Stimulated activated naive CD8-positive, alpha-beta T cell treated with anti-CD3 and anti-CD28 coated beads, Interleukin-15, amount 100 ng/mL, for 72 hours (primary cell): ENCODE data around the gene ADAM22.
"Not testable (repeated sequence)": the region's sequence is repeated elsewhere in the genome, so short reads cannot be mapped to it uniquely, and the experiment has no call there.

Experiments
- ATAC-seq: fragments of 150-1000 bp; cut with Tn5 transposase; 2 replicates; pipeline ENCODE4 v1.10.0; 2021; ENCODE audit warnings: mild to moderate bottlenecking, moderate library complexity
- DNase-seq, 2 donors: peaks; one replicate each; pipeline ENCODE4 v3.0.0; 2021 to 2022
- H3K27ac Mint-ChIP-seq, 2 donors: one replicate each; pipeline ENCODE4 v1.8.0; 2022; ENCODE audit warnings: mild to moderate bottlenecking in 2 of 2, mixed read lengths in 2 of 2, moderate library complexity in 2 of 2
- H3K27me3 Mint-ChIP-seq: one replicate; pipeline ENCODE4 v1.8.0; 2022; ENCODE audit warnings: mixed read lengths
- H3K4me1 Mint-ChIP-seq: one replicate; pipeline ENCODE4 v1.8.0; 2022; ENCODE audit warnings: mild to moderate bottlenecking, mixed read lengths
- H3K4me3 Mint-ChIP-seq, 2 donors: one replicate each; pipeline ENCODE4 v1.8.0; 2022; ENCODE audit warnings: mild to moderate bottlenecking in 2 of 2, mixed read lengths in 2 of 2, moderate library complexity in 1 of 2
- H3K9me3 Mint-ChIP-seq, 2 donors: one replicate each; pipeline ENCODE4 v1.8.0; 2022; ENCODE audit warnings: mixed read lengths in 2 of 2

Gene ADAM22

DNA sequence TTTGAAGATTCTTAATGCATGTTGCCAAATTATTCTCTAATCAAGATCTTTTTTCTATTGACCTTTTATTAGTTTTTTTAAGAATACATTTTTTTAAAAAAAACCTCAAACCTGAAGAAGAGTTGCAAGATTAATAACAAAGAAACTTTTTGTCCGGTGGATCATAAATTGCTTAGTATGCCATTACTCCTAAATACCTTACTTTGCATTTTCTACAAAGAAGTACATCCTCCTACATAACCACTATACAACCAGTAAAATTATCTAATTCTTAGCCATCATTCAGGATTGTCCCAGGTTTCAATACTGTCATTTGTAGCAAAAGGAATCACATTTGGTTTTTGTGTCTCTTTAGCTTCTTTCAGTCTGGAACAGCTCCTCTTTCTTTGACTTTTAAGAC lies 207.9 kb downstream of the ADAM22 start:
- DNase-seq = no peak
- Mint-ChIP-seq H3K27ac (no peak overlapping the region), H3K4me3 (no peak overlapping the region), H3K4me1 (no peaks in the 10 kb centered on the region), H3K27me3 (no peaks in the 10 kb centered on the region), H3K9me3 (no peaks in the 10 kb centered on the region)
- ATAC-seq = no peak

DNA sequence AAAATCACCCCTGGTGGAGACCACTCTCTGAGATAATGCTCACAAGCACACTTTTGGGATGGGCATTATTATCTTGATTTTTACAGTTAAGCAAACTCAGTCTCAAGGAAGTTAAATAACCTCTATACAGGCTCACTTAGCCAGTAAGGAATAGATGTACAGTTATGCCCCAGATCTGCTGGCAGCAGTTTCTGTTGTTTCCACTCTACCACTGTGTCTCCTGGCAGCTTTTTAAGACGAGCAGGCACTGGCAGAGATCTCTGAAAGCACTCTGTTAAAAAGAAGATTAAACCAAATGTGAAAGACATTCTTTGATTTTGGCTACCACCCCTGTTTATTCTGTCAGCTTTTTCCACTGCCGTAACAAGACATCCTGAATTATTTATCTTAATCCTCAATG lies 212.6 kb downstream of the ADAM22 start:
- no peaks in the 10 kb centered on the region for H3K4me1 Mint-ChIP-seq
- no peaks in the 10 kb centered on the region for H3K27me3 Mint-ChIP-seq
- H3K27ac Mint-ChIP-seq = no peak overlapping the region
- no peak overlapping the region for H3K4me3 Mint-ChIP-seq
- DNase-seq (no peak), ATAC-seq (no peak)
- no peaks in the 10 kb centered on the region for H3K9me3 Mint-ChIP-seq

DNA sequence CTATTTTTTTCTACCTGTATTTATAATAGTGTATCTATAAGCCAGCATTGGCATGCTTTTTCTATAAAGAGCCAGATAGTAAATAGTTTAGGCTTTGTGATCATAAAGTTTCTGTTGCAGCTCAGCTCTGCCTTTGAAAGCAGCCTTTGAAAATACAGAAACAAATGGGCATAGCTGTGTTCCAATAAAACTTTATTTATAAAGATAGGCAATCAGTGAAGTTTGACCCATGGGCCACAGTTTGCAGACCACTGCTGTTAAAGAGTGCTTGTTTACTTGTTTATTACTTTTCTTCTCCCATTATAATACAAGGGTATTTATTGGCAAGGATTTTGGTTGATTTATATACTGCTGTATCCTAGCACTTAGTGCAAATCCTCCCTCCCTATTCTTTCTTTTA lies 213.3 kb downstream of the ADAM22 start:
- H3K27me3 Mint-ChIP-seq = no peaks in the 10 kb centered on the region
- no peak for DNase-seq
- no peaks in the 10 kb centered on the region for H3K4me1 Mint-ChIP-seq
- H3K4me3 Mint-ChIP-seq = no peak overlapping the region
- no peaks in the 10 kb centered on the region for H3K9me3 Mint-ChIP-seq
- ATAC-seq = no peak
- peak overlapping the region in 1 of 2 donors; percentile 7 for H3K27ac Mint-ChIP-seq

DNA sequence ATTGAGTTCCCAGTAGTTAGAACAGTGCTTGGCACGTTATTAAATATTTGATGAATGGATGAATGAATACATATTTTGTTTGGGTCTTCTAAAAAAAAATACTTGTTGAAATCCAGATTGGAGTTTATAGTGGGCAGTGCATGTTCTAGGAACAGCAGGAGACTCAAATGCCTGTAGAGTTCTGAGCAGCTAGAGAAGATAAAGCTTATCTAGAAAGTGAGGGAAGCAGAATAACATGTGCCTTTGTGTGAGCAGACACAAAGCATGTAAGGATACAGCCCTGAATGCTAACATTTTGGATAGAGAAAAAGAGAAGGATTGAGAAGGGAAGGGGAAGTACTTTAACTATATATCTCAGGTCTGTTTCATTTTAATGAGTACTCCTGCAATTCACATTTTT lies 213.9 kb downstream of the ADAM22 start:
- H3K27me3 Mint-ChIP-seq = no peaks in the 10 kb centered on the region
- H3K4me1 Mint-ChIP-seq = no peaks in the 10 kb centered on the region
- H3K9me3 Mint-ChIP-seq = no peaks in the 10 kb centered on the region
- no peak overlapping the region for H3K27ac Mint-ChIP-seq
- no peak for ATAC-seq
- no peak for DNase-seq
- H3K4me3 Mint-ChIP-seq = no peak overlapping the region

DNA sequence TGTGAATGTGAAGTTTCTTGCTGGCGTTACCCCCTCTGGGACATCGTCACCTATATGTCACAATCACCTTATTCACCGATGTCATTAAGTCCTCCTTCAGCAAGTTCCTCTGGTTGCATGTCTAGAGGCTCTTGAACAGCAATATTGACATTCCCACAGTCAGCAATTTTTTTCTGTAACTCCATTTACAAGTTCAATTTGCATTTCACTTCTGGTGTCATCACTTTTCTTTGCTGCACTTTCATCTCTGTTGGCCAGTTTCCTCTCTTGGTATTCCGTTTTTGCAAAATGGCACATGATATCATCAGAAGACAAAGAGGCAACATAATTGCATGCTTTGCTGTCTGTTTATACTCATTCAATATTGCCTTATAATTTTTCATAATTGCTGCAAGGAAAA lies 216.0 kb downstream of the ADAM22 start:
- H3K9me3 Mint-ChIP-seq = no peaks in the 10 kb centered on the region
- H3K4me3 Mint-ChIP-seq = no peak overlapping the region
- DNase-seq (no peak), ATAC-seq (no peak)
- H3K4me1 Mint-ChIP-seq = no peaks in the 10 kb centered on the region
- no peak overlapping the region for H3K27ac Mint-ChIP-seq
- no peaks in the 10 kb centered on the region for H3K27me3 Mint-ChIP-seq

DNA sequence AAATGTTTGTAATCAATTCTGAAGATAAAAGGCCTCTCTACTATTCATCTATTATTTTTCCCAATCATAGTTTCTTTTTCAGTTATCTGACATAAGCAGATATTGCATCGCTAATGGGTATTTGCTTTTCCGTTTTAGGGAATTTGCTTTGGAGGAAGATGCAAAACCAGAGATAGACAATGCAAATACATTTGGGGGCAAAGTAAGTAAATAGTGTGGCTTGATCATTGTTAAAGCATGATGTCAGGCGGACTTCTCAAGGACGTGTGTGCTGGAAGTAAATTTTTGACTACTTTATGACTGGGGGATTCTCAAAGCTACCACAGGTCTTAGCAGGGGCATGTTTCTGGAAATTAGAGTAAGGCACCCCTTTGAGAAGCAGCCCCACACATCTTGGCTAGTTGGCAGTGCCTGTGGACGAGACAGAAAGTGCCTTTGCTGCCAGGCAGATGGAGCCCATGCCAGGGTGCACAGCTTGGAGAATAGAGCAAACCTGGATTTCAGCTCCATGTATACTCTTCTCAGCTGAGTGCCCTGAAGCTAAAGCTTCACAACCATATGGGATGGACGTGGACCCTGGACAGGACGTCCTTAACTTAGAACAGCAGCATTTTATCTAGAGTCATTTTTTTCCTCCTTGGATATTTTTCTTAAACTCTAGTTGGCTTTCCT lies 217.2 kb downstream of the ADAM22 start:
- DNase-seq (no peak), ATAC-seq (no peak)
- H3K27me3 Mint-ChIP-seq = no peaks in the 10 kb centered on the region
- H3K4me1 Mint-ChIP-seq = no peaks in the 10 kb centered on the region
- no peak overlapping the region for H3K4me3 Mint-ChIP-seq
- no peak overlapping the region for H3K27ac Mint-ChIP-seq
- no peaks in the 10 kb centered on the region for H3K9me3 Mint-ChIP-seq

DNA sequence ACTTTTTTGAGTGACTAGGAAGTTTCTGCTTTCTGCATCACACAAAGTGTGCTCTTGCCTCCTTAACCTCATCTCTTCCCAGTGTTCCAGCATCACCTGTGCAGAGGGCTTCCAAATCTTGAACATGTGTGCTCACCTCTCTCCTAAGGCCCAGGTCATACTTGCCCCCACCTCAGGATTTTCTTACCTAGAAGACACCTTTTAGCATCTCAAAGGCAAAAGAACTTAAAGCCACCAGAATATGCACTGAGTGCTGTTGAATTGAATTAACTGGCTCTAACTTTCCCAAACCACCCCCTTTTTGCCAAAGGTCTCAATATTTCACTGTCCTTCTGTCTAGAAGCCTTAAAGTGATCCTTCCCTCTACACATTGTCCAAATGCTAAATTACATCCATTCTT lies 219.3 kb downstream of the ADAM22 start:
- no peak overlapping the region for H3K27ac Mint-ChIP-seq
- no peaks in the 10 kb centered on the region for H3K27me3 Mint-ChIP-seq
- ATAC-seq (no peak), DNase-seq (no peak)
- peaks cover 5 to 21% of the 10 kb centered on the region in 2 donors for H3K9me3 Mint-ChIP-seq
- H3K4me1 Mint-ChIP-seq = no peaks in the 10 kb centered on the region
- no peak overlapping the region for H3K4me3 Mint-ChIP-seq

DNA sequence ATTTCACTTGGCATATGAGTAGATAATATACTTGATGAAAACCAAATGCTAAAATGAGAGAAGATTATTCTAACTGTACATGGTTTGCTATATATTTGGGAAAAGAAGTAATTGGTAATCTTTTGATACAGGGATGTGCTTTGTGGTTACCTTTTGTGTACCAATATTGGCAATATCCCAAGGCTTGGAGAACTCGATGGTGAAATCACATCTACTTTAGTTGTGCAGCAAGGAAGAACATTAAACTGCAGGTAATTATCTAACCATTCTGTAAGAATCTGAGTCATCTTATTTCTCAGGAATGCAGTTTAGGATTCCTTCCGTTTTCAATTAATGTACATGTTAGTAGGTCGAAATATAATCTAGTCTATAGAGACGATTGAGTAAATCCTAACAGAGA lies 221.7 kb downstream of the ADAM22 start:
- Mint-ChIP-seq H3K4me3 (no peak overlapping the region), H3K9me3 (peaks cover 12 to 35% of the 10 kb centered on the region in 2 donors), H3K27ac (no peak overlapping the region), H3K4me1 (no peaks in the 10 kb centered on the region), H3K27me3 (no peaks in the 10 kb centered on the region)
- DNase-seq (no peak), ATAC-seq (no peak)

DNA sequence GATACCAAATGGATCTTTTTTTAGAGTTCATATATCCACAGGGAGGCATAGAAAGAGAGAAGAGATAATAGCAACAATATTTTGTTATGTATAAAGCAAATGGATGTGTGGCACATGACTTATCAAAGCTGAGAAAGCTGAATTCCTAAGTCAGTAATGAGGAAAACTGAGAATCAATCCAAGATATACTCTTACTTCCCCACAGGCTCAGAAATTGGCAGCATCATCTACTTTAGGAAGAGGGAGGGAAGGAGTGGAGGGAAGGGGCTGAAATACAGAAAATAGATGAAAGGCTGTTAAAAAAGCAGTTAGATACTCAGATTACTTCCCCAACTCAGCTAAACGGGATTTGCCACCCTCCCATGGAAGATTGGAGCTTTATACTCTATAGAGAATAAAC lies 222.3 kb downstream of the ADAM22 start:
- DNase-seq (no peak), ATAC-seq (no peak)
- Mint-ChIP-seq H3K4me1 (no peaks in the 10 kb centered on the region), H3K27me3 (no peaks in the 10 kb centered on the region), H3K27ac (no peak overlapping the region), H3K9me3 (peaks cover 12 to 35% of the 10 kb centered on the region in 2 donors), H3K4me3 (no peak overlapping the region)

DNA sequence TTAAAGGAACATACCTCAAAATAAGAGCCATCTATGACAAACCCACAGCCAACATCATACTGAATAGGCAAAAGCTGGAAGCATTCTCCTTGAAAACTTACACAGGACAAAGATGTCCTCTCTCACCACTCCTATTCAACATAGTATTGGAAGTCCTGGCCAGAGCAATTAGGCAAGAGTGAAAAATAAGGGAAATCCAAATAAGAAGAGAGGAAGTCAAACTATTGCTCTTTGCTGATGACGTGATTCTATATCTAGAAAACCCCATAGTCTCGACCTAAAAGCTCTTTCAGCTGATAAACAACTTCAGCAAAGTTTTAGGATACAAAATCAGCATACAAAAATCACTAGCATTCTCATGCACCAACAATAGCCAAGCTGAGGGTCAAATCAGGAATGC lies 225.7 kb downstream of the ADAM22 start:
- DNase-seq, H3K4me1 Mint-ChIP-seq, H3K4me3 Mint-ChIP-seq, H3K27me3 Mint-ChIP-seq, H3K27ac Mint-ChIP-seq, ATAC-seq: not testable (repeated sequence)
- peaks cover 12 to 35% of the 10 kb centered on the region in 2 donors for H3K9me3 Mint-ChIP-seq

DNA sequence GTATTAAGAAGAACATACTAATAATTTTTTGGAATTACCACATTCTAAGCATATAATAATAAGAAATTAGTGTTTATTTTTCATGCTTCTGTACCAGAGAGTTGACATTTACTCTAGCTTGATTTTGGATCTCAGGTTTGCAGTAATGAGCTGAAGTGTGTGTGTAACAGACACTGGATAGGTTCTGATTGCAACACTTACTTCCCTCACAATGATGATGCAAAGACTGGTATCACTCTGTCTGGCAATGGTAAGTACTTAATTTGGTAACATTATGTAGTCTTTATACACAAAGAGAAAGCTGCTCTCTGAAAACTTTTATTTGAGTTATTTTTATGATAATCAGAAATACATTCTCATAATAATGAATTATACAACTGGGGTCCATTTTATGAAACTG lies 231.6 kb downstream of the ADAM22 start:
- Mint-ChIP-seq H3K27me3 (no peaks in the 10 kb centered on the region), H3K4me3 (no peak overlapping the region), H3K9me3 (no peaks in the 10 kb centered on the region), H3K4me1 (no peaks in the 10 kb centered on the region), H3K27ac (no peak overlapping the region)
- DNase-seq (no peak), ATAC-seq (no peak)

DNA sequence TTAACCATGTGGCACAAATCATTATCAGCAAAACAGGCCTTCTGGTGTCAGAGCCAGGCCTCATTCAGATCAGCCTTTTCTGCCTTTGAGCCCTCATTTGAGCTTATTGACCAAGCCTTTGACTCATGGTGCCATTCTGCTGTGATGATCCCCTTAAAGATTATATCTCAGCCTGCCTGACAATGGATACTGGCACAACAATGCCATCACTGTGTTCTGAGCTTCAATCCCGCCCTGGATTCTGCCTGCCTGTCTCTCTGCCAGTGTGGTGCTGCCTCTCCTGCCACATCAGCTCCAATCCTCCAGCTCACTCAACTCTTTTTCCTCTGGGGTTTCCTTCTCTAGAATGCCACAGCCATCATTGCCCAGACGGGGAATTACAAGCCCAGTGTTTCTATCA lies 233.2 kb downstream of the ADAM22 start:
- Mint-ChIP-seq H3K4me1 (no peaks in the 10 kb centered on the region), H3K4me3 (no peak overlapping the region), H3K9me3 (no peaks in the 10 kb centered on the region), H3K27ac (peak overlapping the region in 1 of 2 donors; percentile 77), H3K27me3 (no peaks in the 10 kb centered on the region)
- DNase-seq = no peak
- ATAC-seq = no peak

DNA sequence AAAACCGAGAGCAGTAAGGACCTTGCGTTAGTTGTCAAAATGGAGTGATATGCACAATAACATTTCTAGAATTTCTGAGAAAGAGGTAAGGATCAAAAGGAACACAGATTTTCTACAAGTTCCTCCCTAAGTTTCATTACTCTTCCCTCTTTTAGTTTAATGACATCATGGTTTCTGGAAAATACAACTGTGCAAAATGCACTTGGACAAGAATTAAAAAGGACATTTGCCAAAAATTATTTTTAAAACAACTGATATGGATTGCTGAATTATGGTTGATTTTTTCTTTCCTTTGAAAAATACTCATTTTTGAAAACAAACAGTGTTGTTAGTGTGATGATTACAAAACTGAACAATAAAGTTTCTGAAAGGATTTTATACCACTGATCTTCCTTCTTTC lies 233.7 kb downstream of the ADAM22 start:
- DNase-seq (no peak), ATAC-seq (no peak)
- Mint-ChIP-seq H3K9me3 (no peaks in the 10 kb centered on the region), H3K27me3 (no peaks in the 10 kb centered on the region), H3K27ac (no peak overlapping the region), H3K4me1 (no peaks in the 10 kb centered on the region), H3K4me3 (no peak overlapping the region)

DNA sequence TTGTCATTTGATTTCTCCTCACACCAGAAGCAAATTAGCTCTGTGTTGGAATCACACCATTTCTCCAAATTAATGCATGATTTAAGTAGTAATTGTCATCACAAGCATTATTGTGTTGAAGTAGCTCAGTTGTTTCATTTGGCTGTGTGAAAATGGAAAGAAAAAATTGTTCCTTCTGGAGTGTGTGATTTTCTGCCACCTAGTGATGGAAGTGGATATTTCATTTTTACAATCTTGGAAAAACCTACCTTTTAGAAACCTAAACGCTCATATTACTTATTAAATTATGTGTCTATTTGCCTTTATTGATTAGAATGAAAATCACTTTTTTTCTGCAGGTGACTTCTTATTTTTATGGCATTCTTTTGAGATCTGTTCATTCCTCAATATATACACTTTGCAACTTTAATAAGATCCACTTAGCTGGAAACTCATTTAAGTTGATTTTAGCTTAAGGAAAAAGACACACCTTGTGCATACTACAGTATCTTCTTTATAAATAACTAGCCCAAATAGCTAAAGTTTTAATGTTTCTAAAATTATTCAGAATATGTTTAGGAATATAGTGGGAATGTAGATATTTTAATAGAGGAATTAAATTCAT lies 235.8 kb downstream of the ADAM22 start:
- Mint-ChIP-seq H3K9me3 (no peaks in the 10 kb centered on the region), H3K27me3 (no peaks in the 10 kb centered on the region), H3K4me1 (no peaks in the 10 kb centered on the region), H3K27ac (no peak overlapping the region), H3K4me3 (no peak overlapping the region)
- DNase-seq = no peak
- no peak for ATAC-seq

DNA sequence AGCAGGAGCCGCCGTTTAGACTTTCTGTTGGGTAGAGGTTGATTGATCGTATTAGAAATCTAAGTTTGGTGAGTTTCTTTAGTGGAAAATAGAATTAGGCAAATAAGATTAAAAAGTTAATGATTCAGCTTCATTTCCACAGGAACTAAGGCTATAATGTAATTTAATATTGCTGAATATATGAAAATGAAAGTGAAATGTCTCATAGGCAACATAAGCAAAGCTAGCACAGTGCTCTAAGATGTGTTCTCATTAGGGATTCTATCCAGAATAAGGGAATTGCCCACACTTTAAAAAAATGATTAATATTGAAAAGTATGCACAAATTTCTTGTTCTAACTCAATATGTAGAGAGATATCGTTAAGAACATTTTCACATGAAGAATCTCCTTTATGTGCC lies 238.8 kb downstream of the ADAM22 start:
- no peaks in the 10 kb centered on the region for H3K9me3 Mint-ChIP-seq
- H3K27me3 Mint-ChIP-seq = no peaks in the 10 kb centered on the region
- DNase-seq (no peak), ATAC-seq (no peak)
- H3K4me1 Mint-ChIP-seq = no peaks in the 10 kb centered on the region
- H3K27ac Mint-ChIP-seq = no peak overlapping the region
- H3K4me3 Mint-ChIP-seq = no peak overlapping the region

DNA sequence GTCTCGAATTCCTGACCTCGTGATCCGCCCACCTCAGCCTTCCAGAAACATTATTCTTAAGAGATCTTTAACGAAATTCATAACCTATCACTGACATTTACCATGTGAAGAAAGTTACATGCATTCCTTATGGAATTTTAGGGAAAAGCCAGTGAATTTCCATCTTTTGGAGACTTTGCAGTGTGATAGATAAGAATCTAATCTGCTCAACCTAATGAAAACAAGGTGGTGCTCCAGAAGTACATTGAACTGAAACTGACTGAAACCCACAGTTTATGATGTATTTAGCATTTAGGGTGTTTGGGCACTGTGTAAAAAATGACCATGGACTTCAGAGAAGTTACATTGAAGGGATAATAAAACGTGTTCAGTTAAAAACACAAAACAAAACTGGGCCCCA lies 242.1 kb downstream of the ADAM22 start:
- no peak for DNase-seq
- no peak for ATAC-seq
- Mint-ChIP-seq H3K9me3 (no peaks in the 10 kb centered on the region), H3K4me1 (no peaks in the 10 kb centered on the region), H3K27me3 (no peaks in the 10 kb centered on the region), H3K4me3 (no peak overlapping the region), H3K27ac (no peak overlapping the region)

DNA sequence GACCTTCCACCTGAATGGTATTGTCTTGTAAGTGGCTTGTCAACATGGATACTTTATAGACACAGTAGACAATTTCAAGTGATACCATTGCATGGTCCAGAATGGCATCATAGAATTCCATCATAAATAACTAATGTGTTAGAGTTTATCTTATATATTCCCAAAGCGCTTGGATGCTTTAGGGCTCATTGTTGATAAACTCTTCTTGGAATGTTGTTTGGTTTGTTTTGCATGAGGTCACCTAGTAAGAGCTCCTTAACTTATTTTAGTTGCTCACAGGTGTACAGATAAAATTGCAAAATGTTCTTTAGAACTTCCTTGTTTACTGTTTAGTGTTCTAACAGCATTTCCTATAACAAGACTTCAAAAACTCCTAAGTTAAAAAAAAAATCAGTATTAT lies 249.0 kb downstream of the ADAM22 start:
- Mint-ChIP-seq H3K4me1 (no peaks in the 10 kb centered on the region), H3K9me3 (no peaks in the 10 kb centered on the region), H3K27me3 (no peaks in the 10 kb centered on the region), H3K4me3 (no peak overlapping the region), H3K27ac (no peak overlapping the region)
- no peak for ATAC-seq
- DNase-seq = no peak
